ENCODE measurements around the gene LRBA. TPM values are rescaled to one million over a fixed set of nuclear protein-coding genes. Genes with fewer than 3 reads are reported as not detected.

LRBA gene
- total and polyA plus RNA-seq, 4 donors: 8.2 to 69.8 (median 32.8) TPM

- H3K4me3 ChIP-seq (ENCODE audit: low read depth in 1 of 3, low read length in 3 of 3): no peak overlapping the region
- WGBS: 88% methylated on average over 4 of the region's 4 CpGs
These were observed 766.9 kb downstream of the LRBA start for GRCh38 chr4:150248181-150248580.

GRCh38 chr4:150247184-150247583 lies 767.9 kb downstream of the LRBA start:
- no peak overlapping the region for H3K4me3 ChIP-seq (ENCODE audit: low read depth in 1 of 3, low read length in 3 of 3)
- 96% methylated on average over 7 of the region's 7 CpGs for WGBS
- H3K9me3 ChIP-seq (ENCODE audit: control insufficient read depth in 4 of 4, low read length in 3 of 4): no peaks in the 10 kb centered on the region
- no peak overlapping the region for H3K27ac ChIP-seq (ENCODE audit: low read depth in 1 of 2, low read length in 2 of 2)
- no peak for TF ChIP-seq HNF4A (conservative IDR thresholded peaks at IDR 0.05)
- TF ChIP-seq HNF4G (IDR thresholded peaks at IDR 0.05): no peak
- no peak for TF ChIP-seq RAD21 (IDR thresholded peaks at IDR 0.05)
- TF ChIP-seq JUND (IDR thresholded peaks at IDR 0.05): no peak
- no peak for TF ChIP-seq GABPA (IDR thresholded peaks at IDR 0.05 in 1 of 2, conservative IDR thresholded peaks at IDR 0.05 in 1 of 2)
- TF ChIP-seq YY1 (IDR thresholded peaks at IDR 0.05): no peak
- no peak for TF ChIP-seq NR2F2 (IDR thresholded peaks at IDR 0.05)
- TF ChIP-seq EGR1 (IDR thresholded peaks at IDR 0.05; ENCODE audit: low read depth in 2 of 2): no peak
- TF ChIP-seq REST (IDR thresholded peaks at IDR 0.05): no peak
- TF ChIP-seq SP1 (IDR thresholded peaks at IDR 0.05): no peak
- no peak for TF ChIP-seq FOXA2 (IDR thresholded peaks at IDR 0.05)
- no peak for TF ChIP-seq ATF3 (IDR thresholded peaks at IDR 0.05)
- no peak for TF ChIP-seq ZBTB33 (IDR thresholded peaks at IDR 0.05)
- no peak for TF ChIP-seq RXRA (IDR thresholded peaks at IDR 0.05)
- no peak for TF ChIP-seq MAX (IDR thresholded peaks at IDR 0.05)
- TF ChIP-seq FOXA1 (IDR thresholded peaks at IDR 0.05): no peak
- no peak for TF ChIP-seq CTCF (IDR thresholded peaks at IDR 0.05; ENCODE audit: low read depth, low read length, missing input control)
- no peak for TF ChIP-seq TAF1 (conservative IDR thresholded peaks at IDR 0.05)
- H3K4me1 ChIP-seq (ENCODE audit: control insufficient read depth in 4 of 4, insufficient read depth in 4 of 4, low read length in 3 of 4): no peaks in the 10 kb centered on the region
- no peaks in the 10 kb centered on the region for H3K27me3 ChIP-seq (ENCODE audit: control insufficient read depth in 4 of 4, insufficient read depth in 4 of 4, low read length in 3 of 4)
- no peaks in the 10 kb centered on the region for H3K36me3 ChIP-seq (ENCODE audit: control insufficient read depth in 4 of 4, insufficient read depth in 3 of 4, low read depth in 1 of 4, low read length in 3 of 4)
- no peak overlapping the region for H3K9ac ChIP-seq (ENCODE audit: low read depth in 1 of 2, low read length in 2 of 2)
- no peak for DNase-seq (ENCODE audit: low spot score)

More at GRCh38 chr4:150248181-150248580, 766.9 kb downstream of the LRBA start:
- DNase-seq (ENCODE audit: low spot score): no peak
- H3K9me3 ChIP-seq (ENCODE audit: control insufficient read depth in 4 of 4, low read length in 3 of 4): no peaks in the 10 kb centered on the region
- H3K27ac ChIP-seq (ENCODE audit: low read depth in 1 of 2, low read length in 2 of 2): no peak overlapping the region
- no peaks in the 10 kb centered on the region for H3K27me3 ChIP-seq (ENCODE audit: control insufficient read depth in 4 of 4, insufficient read depth in 4 of 4, low read length in 3 of 4)
- H3K4me1 ChIP-seq (ENCODE audit: control insufficient read depth in 4 of 4, insufficient read depth in 4 of 4, low read length in 3 of 4): no peaks in the 10 kb centered on the region
- no peak overlapping the region for H3K9ac ChIP-seq (ENCODE audit: low read depth in 1 of 2, low read length in 2 of 2)
- no peaks in the 10 kb centered on the region for H3K36me3 ChIP-seq (ENCODE audit: control insufficient read depth in 4 of 4, insufficient read depth in 3 of 4, low read depth in 1 of 4, low read length in 3 of 4)
- no peak for TF ChIP-seq CTCF (IDR thresholded peaks at IDR 0.05; ENCODE audit: low read depth, low read length, missing input control)

Data from liver (tissue), 9 donors.